ENCODE data around the gene FCHO1.
A peak's percentile ranks its signal among the peaks of the same experiment; 100 is the strongest.

The FCHO1 gene

GRCh38 chr19:17733127-17733526, 18.1 kb upstream of the FCHO1 start:
- DNase-seq (ENCODE audit: low read depth in 2 of 2), result no peak

GRCh38 chr19:17734146-17734545, 17.1 kb upstream of the FCHO1 start:
- DNase-seq (ENCODE audit: low read depth in 2 of 2), result no peak

- no peak for DNase-seq (ENCODE audit: low read depth in 2 of 2)
These were observed 15.9 kb upstream of the FCHO1 start for GRCh38 chr19:17735410-17735809.

- no peak for DNase-seq (ENCODE audit: low read depth in 2 of 2)
These were observed 13.6 kb upstream of the FCHO1 start for GRCh38 chr19:17737690-17738153.

GRCh38 chr19:17739121-17739875, 12.0 kb upstream of the FCHO1 start:
- DNase-seq (ENCODE audit: low read depth in 2 of 2), result no peak

- DNase-seq (ENCODE audit: low read depth in 2 of 2), result no peak
These were observed 9.8 kb upstream of the FCHO1 start for GRCh38 chr19:17741456-17741855.

- DNase-seq (ENCODE audit: low read depth in 2 of 2), result no peak
These were observed 7.2 kb upstream of the FCHO1 start for GRCh38 chr19:17743874-17744580.

- DNase-seq (ENCODE audit: low read depth in 2 of 2), result peak; percentile 87 to 91
These were observed 3.8 kb upstream of the FCHO1 start for GRCh38 chr19:17747205-17748098.

- DNase-seq (ENCODE audit: low read depth in 2 of 2), result no peak
These were observed 2.2 kb upstream of the FCHO1 start for GRCh38 chr19:17748884-17749638.

GRCh38 chr19:17749912-17750317, 1.4 kb upstream of the FCHO1 start:
- DNase-seq (ENCODE audit: low read depth in 2 of 2), result no peak

GRCh38 chr19:17751912-17752273, 616 bp downstream of the FCHO1 start:
- DNase-seq (ENCODE audit: low read depth in 2 of 2), result no peak

GRCh38 chr19:17752865-17753639, 1.8 kb downstream of the FCHO1 start:
- DNase-seq (ENCODE audit: low read depth in 2 of 2), result no peak

GRCh38 chr19:17753976-17754375, 2.7 kb downstream of the FCHO1 start:
- DNase-seq (ENCODE audit: low read depth in 2 of 2), result no peak

GRCh38 chr19:17754634-17755442, 3.6 kb downstream of the FCHO1 start:
- DNase-seq (ENCODE audit: low read depth in 2 of 2), result no peak

- no peak for DNase-seq (ENCODE audit: low read depth in 2 of 2)
These were observed 4.2 kb downstream of the FCHO1 start for GRCh38 chr19:17755443-17755890.

GRCh38 chr19:17755977-17756670, 4.8 kb downstream of the FCHO1 start:
- peak in 1 of 2 donors; percentile 33 for DNase-seq (ENCODE audit: low read depth in 2 of 2)

- no peak for DNase-seq (ENCODE audit: low read depth in 2 of 2)
These were observed 5.8 kb downstream of the FCHO1 start for GRCh38 chr19:17757125-17757524.

GRCh38 chr19:17758515-17758914, 7.2 kb downstream of the FCHO1 start:
- DNase-seq (ENCODE audit: low read depth in 2 of 2), result no peak

GRCh38 chr19:17761148-17761547, 9.9 kb downstream of the FCHO1 start:
- no peak for DNase-seq (ENCODE audit: low read depth in 2 of 2)

Measured in stimulated activated CD8-positive, alpha-beta memory T cell treated with anti-CD3 and anti-CD28 coated beads, Interleukin-2, amount 100 ng/mL, for 48 hours (primary cell).